Parathyroid adenoma (tissue), 2 donors: ENCODE measurements around the gene EPB41L4B.

Source experiments
- H2AFZ ChIP-seq: fragments of 300-600 bp; sonication (generic); one replicate; pipeline ENCODE4 v1.7.0; 2017; ENCODE audit warnings: antibody characterized with exemption, mild to moderate bottlenecking
- H3K27ac ChIP-seq: fragments of 300-600 bp; sonication (generic); one replicate; pipeline ENCODE4 v1.7.0; 2017
- H3K27me3 ChIP-seq: fragments of 300-600 bp; sonication (generic); one replicate; pipeline ENCODE4 v1.7.0; 2017; ENCODE audit warnings: low read length; ENCODE audit not compliant: control insufficient read depth, insufficient read depth
- H3K36me3 ChIP-seq: fragments of 300-600 bp; sonication (generic); one replicate; pipeline ENCODE4 v1.7.0; 2017; ENCODE audit warnings: low read length; ENCODE audit not compliant: control insufficient read depth, insufficient read depth
- H3K4me1 ChIP-seq: fragments of 300-600 bp; sonication (generic); one replicate; pipeline ENCODE4 v1.7.0; 2017; ENCODE audit warnings: control low read depth
- H3K4me2 ChIP-seq: fragments of 300-600 bp; sonication (generic); one replicate; pipeline ENCODE4 v1.7.0; 2017; ENCODE audit warnings: low read length
- H3K4me3 ChIP-seq: fragments of 300-600 bp; sonication (generic); one replicate; pipeline ENCODE4 v1.7.0; 2017; ENCODE audit warnings: low read depth, low read length
- H3K79me2 ChIP-seq: fragments of 300-600 bp; sonication (generic); one replicate; pipeline ENCODE4 v1.7.0; 2017; ENCODE audit warnings: control low read depth
- H3K9ac ChIP-seq: fragments of 300-600 bp; sonication (generic); one replicate; pipeline ENCODE4 v1.7.0; 2017; ENCODE audit warnings: mild to moderate bottlenecking
- H3K9me3 ChIP-seq: fragments of 300-600 bp; sonication (generic); one replicate; pipeline ENCODE4 v1.7.0; 2017; ENCODE audit warnings: low read length; ENCODE audit not compliant: control insufficient read depth
- TF ChIP-seq, protein P1 (sequence below): fragments of 300-600 bp; sonication (generic); IDR thresholded peaks from one replicate; pipeline ENCODE4 v1.7.0; 2017; ENCODE audit warnings: antibody characterized with exemption, mild to moderate bottlenecking
- donor health status: primary hyperparathyroidism.

EPB41L4B gene

DNA sequence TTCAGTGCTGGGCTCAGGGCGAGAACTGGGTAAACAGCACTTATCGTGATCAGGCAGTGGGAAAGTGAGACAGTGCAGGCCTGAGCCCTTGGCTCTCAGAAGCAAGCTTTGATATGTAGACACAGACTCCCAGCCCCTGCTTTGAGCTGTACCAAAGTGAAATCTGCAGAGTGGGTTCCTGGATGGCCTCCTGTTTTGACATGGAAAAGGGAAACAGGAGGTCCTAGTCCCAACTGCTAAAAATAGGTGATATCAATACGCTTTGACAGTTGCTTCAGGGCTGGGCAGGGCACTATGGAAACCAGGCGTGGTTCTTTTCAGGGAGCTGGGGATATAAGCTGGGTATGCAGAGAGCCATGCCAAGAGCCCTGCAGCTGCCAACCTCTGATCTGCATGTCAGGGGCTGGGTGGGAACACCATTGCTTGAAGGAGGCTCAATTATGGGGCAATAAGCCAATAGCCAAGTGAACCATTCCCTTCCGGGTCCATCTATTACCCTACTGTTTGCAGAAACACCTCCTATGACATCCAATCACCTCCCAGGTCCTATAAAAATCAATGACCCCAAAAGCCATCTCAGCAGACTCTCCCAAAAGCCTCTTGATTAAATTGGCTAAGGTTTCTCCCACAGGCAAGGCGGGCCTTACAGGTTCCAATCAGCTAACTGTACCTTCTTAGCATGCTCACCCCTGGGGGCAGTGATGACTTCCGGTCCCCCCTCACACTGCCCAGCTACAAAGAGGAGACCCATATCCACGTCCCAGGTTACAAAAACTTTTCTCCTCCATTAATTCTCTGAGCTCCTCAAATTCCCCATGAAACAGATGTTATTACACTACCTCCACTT, 45.8 kb downstream of the EPB41L4B start:
- H3K9me3 ChIP-seq: no peaks in the 10 kb centered on the region
- no peak overlapping the region for H3K27ac ChIP-seq
- no peaks in the 10 kb centered on the region for H3K4me1 ChIP-seq
- H3K4me3 ChIP-seq: no peak overlapping the region
- H3K79me2 ChIP-seq: no peaks in the 10 kb centered on the region
- no peak overlapping the region for H3K9ac ChIP-seq
- H3K27me3 ChIP-seq: no peaks in the 10 kb centered on the region
- no peak overlapping the region for H3K4me2 ChIP-seq
- H3K36me3 ChIP-seq: no peaks in the 10 kb centered on the region
- no peak overlapping the region for H2AFZ ChIP-seq
- TF ChIP-seq, protein P1, sequence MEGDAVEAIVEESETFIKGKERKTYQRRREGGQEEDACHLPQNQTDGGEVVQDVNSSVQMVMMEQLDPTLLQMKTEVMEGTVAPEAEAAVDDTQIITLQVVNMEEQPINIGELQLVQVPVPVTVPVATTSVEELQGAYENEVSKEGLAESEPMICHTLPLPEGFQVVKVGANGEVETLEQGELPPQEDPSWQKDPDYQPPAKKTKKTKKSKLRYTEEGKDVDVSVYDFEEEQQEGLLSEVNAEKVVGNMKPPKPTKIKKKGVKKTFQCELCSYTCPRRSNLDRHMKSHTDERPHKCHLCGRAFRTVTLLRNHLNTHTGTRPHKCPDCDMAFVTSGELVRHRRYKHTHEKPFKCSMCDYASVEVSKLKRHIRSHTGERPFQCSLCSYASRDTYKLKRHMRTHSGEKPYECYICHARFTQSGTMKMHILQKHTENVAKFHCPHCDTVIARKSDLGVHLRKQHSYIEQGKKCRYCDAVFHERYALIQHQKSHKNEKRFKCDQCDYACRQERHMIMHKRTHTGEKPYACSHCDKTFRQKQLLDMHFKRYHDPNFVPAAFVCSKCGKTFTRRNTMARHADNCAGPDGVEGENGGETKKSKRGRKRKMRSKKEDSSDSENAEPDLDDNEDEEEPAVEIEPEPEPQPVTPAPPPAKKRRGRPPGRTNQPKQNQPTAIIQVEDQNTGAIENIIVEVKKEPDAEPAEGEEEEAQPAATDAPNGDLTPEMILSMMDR: no peak

DNA sequence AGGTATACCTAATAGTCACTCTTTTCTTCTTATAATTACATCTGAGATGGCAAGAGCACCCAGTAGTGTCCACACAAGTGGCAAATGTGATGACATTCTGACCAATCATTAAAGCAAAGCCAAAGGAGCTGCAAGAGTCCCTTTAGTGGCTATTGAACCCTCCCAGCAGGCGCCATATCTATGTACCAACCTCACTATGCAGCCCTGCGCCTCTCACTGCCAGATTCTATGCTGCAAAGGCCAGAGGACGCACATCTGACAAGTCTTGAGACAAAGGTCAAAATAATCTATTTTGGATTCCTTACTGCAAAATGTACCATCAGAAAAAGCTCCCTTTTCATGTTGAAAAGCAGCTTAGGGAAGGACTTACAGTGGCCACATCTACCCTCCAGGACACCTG, 47.0 kb downstream of the EPB41L4B start:
- H3K9me3 ChIP-seq: no peaks in the 10 kb centered on the region
- no peak overlapping the region for H2AFZ ChIP-seq
- H3K4me3 ChIP-seq: no peak overlapping the region
- TF ChIP-seq, protein P1: no peak
- no peak overlapping the region for H3K27ac ChIP-seq
- no peak overlapping the region for H3K4me2 ChIP-seq
- H3K4me1 ChIP-seq: no peaks in the 10 kb centered on the region
- no peak overlapping the region for H3K9ac ChIP-seq
- H3K36me3 ChIP-seq: no peaks in the 10 kb centered on the region
- no peaks in the 10 kb centered on the region for H3K79me2 ChIP-seq
- H3K27me3 ChIP-seq: no peaks in the 10 kb centered on the region

DNA sequence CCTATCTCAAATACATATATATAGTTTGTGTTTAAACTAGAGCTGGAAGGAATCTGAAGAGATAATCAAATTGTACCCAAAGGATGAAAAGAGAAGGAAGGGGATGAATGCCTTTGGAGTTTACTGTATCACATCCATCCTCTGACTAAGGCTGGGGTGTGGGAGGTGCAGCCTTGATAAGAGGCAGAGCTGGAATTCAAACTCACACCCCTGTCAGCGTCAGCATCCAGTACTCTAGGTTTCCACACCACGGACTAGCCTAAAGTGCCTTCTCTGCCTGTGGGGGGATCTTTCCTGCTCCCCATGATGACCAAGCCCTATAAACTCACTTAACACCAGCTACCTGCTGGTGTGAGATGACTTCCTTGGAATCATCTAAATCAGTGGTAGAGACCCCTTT, 48.1 kb downstream of the EPB41L4B start:
- no peak overlapping the region for H2AFZ ChIP-seq
- TF ChIP-seq, protein P1: no peak
- H3K4me3 ChIP-seq: no peak overlapping the region
- H3K27me3 ChIP-seq: no peaks in the 10 kb centered on the region
- no peaks in the 10 kb centered on the region for H3K4me1 ChIP-seq
- H3K36me3 ChIP-seq: no peaks in the 10 kb centered on the region
- no peak overlapping the region for H3K27ac ChIP-seq
- H3K9me3 ChIP-seq: no peaks in the 10 kb centered on the region
- H3K9ac ChIP-seq: no peak overlapping the region
- no peaks in the 10 kb centered on the region for H3K79me2 ChIP-seq
- no peak overlapping the region for H3K4me2 ChIP-seq

DNA sequence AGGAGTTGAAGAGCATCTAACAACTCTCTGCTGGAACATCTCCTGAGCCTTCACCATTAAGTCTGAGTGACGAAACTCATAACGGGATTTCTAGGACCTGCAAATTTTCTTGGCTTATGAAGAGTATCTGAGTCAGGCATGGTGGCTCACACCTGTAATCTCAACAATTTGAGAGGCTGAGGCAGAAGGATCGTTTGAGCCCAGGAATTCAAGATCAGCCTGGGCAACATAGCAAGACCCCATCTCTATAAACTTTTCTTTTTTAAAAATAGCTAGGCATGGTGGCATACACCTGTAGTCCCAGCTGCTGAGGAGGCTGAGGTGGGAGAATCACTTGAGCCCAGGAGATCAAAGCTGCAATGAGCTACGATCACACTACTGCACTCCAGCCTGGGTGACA, 48.8 kb downstream of the EPB41L4B start:
- TF ChIP-seq, protein P1: no peak
- no peak overlapping the region for H3K4me3 ChIP-seq
- H3K4me1 ChIP-seq: no peaks in the 10 kb centered on the region

More for the DNA sequence above, 48.8 kb downstream of the EPB41L4B start:
- Histone ChIP-seq H3K36me3 (no peaks in the 10 kb centered on the region), H3K27me3 (no peaks in the 10 kb centered on the region), H3K27ac (no peak overlapping the region), H3K9ac (no peak overlapping the region), H3K79me2 (no peaks in the 10 kb centered on the region), H2AFZ (no peak overlapping the region), H3K9me3 (no peaks in the 10 kb centered on the region), H3K4me2 (no peak overlapping the region)
